ENCODE measurements around the gene EXOC3. TPM values are rescaled to one million over a fixed set of nuclear protein-coding genes. Genes with fewer than 3 reads are reported as not detected.

EXOC3 gene
- total RNA-seq (2022): 63.8 and 69.4 TPM in 2 replicates
- Bru-seq, nascent RNA: percentile 83 among the genes with signal in this experiment
- percentile 82 among the genes with signal in this experiment for BruChase-seq, experiment 1, labeled RNA remaining after a 6-hour chase
- percentile 80 among the genes with signal in this experiment for BruChase-seq, experiment 2, labeled RNA remaining after a 2-hour chase
- long read RNA-seq, transcript EXOC3-209 (13 exons, 2,825 nt): major isoform, 12 of 25 reads
- long read RNA-seq, partial matches to known transcripts: 6 of 25 reads
- long read RNA-seq, other reads (novel, unspliced or antisense): 4 of 25 reads

DNA sequence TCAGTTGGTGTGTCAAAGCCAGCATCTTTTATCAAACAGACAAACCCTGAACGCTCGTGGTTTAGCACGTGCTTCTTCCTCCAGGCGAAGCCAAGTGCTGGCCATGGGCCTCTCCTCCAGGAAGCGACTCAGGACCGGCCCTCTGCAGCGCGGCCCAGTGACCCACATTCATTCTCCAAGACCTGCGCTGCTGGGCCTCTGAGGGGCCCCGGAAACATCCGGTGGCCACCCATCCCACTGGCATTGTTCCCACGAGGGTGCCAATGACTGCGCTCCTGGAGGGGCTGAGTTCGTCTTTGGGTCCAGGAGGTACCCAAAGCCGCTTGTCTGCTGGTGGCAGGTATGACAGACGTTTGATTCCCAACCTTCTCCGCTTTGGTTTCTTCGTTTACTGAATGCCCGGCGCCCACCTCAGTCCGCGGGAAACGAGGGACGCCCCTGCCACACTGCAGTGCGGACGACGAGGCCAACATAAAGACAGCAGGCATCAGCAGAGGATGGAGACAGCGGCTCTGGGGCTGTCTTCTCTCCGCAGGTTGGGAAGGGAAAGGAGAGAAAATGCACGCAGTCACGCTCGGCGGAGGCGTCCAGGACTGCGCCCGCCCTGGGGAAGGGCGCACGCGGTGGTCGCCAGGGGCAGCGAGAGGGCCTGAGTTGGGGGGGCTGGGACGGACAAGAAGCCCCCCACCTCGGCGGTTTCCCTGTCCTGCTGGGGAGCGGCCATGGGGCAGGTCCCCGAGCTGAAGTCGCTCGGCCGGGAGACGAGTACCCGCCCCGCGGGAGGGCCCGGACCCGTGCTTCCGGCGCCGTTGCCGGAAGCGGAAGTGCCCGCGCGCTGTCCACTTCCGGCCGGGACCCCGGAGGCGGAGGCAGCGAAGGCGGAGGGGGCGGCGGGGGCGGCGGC, at the start of gene EXOC3:
TSS of gene EXOC3 (plus strand) at position 842 of the 904 bp plus-strand sequence. CDS start 3,030 bp downstream, outside the sequence.
- Mint-ChIP-seq H3K36me3 (ENCODE audit: insufficient read depth, unreplicated experiment) (peaks cover 51% of the 10 kb centered on the region), H3K4me1 (ENCODE audit: low read depth, unreplicated experiment) (peaks cover 22% of the 10 kb centered on the region), H3K27me3 (ENCODE audit: unreplicated experiment) (no peaks in the 10 kb centered on the region), H3K27ac (ENCODE audit: unreplicated experiment) (peak within 1 kb of the TSS; percentile 77), H3K4me3 (ENCODE audit: low read depth, unreplicated experiment) (peak within 1 kb of the TSS; percentile 94), H3K9me3 (ENCODE audit: low read depth, unreplicated experiment) (no peaks in the 10 kb centered on the region)
- CTCF ChIA-PET: no interaction called here
- TF ChIP-seq, protein P1, sequence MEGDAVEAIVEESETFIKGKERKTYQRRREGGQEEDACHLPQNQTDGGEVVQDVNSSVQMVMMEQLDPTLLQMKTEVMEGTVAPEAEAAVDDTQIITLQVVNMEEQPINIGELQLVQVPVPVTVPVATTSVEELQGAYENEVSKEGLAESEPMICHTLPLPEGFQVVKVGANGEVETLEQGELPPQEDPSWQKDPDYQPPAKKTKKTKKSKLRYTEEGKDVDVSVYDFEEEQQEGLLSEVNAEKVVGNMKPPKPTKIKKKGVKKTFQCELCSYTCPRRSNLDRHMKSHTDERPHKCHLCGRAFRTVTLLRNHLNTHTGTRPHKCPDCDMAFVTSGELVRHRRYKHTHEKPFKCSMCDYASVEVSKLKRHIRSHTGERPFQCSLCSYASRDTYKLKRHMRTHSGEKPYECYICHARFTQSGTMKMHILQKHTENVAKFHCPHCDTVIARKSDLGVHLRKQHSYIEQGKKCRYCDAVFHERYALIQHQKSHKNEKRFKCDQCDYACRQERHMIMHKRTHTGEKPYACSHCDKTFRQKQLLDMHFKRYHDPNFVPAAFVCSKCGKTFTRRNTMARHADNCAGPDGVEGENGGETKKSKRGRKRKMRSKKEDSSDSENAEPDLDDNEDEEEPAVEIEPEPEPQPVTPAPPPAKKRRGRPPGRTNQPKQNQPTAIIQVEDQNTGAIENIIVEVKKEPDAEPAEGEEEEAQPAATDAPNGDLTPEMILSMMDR (IDR thresholded peaks at IDR 0.05; ENCODE audit: unreplicated experiment): no peak
- intact Hi-C loops (cut with micrococcal nuclease; ENCODE audit: unreplicated experiment): loop anchor here (10.0 kb wide), 1 partner anchor 172 kb away; the partner anchor contains the start of gene CEP72
- DNase-seq: peak; percentile 81
- BruUV-seq (replicated peaks): TSS peak; percentile 91

DNA sequence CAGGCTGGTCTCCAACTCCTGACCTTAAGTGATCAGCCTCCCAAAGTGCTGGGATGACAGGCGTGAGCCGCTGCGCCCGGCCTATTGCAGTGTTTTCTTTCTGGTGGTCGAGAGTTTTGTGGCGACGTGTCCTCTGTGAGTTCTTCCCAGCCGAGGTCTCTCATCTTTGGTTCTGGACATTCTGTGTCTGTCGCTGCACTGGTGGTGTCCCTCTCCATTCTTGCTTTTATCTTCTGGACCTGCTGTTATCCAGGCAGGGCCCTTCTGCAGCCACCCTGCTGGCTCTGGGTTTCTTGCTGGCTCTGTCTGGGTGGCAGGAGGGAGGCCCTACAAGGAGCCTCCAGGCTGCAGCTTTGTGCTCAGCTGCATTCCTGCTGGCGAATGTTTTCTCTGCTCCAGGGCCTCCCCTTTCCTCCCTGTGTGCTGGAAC, 49.1 kb upstream of the EXOC3 start:
- TF ChIP-seq, protein P1 (IDR thresholded peaks at IDR 0.05; ENCODE audit: unreplicated experiment): no peak
- BruUV-seq (replicated peaks): no TSS peak
- CTCF ChIA-PET: no interaction called here
- Mint-ChIP-seq H3K4me1 (ENCODE audit: low read depth, unreplicated experiment) (peaks cover 29% of the 10 kb centered on the region), H3K9me3 (ENCODE audit: low read depth, unreplicated experiment) (no peaks in the 10 kb centered on the region), H3K36me3 (ENCODE audit: insufficient read depth, unreplicated experiment) (peaks cover 11% of the 10 kb centered on the region), H3K4me3 (ENCODE audit: low read depth, unreplicated experiment) (no peak overlapping the region), H3K27ac (ENCODE audit: unreplicated experiment) (no peak overlapping the region), H3K27me3 (ENCODE audit: unreplicated experiment) (peaks cover 40% of the 10 kb centered on the region)
- DNase-seq: no peak
- intact Hi-C loops (cut with micrococcal nuclease; ENCODE audit: unreplicated experiment): no loop called here

DNA sequence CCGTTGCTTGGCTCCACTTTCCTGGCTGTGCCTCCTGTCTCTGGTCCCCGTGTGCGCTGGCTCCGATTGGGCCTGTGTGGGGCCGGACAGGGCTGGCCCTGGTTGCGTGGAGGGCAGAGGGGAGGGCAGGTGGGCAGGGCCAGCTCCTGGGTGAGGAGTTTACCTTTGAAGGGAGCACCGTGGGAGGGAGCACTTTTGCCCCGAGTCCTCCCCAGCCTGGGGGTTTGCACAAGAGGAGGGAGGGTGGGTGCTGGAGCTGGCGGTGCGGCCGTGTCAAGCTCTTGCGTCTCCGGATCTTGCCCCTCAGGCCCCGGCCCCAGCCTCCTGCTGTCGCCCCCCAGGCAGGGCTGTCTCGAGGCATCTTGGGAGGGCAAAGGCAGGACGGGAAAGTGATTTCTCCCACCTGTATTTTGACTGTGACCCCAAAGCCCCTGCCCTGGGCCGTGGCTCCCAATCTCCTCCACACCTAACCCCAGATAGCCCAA, 48.3 kb upstream of the EXOC3 start:
- BruUV-seq (replicated peaks): no TSS peak
- H3K27ac Mint-ChIP-seq (ENCODE audit: unreplicated experiment): no peak overlapping the region
- H3K4me3 Mint-ChIP-seq (ENCODE audit: low read depth, unreplicated experiment): no peak overlapping the region
- TF ChIP-seq, protein P1 (IDR thresholded peaks at IDR 0.05; ENCODE audit: unreplicated experiment): no peak
- peaks cover 14% of the 10 kb centered on the region for H3K36me3 Mint-ChIP-seq (ENCODE audit: insufficient read depth, unreplicated experiment)
- H3K27me3 Mint-ChIP-seq (ENCODE audit: unreplicated experiment): peaks cover 33% of the 10 kb centered on the region
- H3K4me1 Mint-ChIP-seq (ENCODE audit: low read depth, unreplicated experiment): peaks cover 34% of the 10 kb centered on the region
- intact Hi-C loops (cut with micrococcal nuclease; ENCODE audit: unreplicated experiment): no loop called here
- DNase-seq: no peak
- no peaks in the 10 kb centered on the region for H3K9me3 Mint-ChIP-seq (ENCODE audit: low read depth, unreplicated experiment)
- CTCF ChIA-PET: no interaction called here

DNA sequence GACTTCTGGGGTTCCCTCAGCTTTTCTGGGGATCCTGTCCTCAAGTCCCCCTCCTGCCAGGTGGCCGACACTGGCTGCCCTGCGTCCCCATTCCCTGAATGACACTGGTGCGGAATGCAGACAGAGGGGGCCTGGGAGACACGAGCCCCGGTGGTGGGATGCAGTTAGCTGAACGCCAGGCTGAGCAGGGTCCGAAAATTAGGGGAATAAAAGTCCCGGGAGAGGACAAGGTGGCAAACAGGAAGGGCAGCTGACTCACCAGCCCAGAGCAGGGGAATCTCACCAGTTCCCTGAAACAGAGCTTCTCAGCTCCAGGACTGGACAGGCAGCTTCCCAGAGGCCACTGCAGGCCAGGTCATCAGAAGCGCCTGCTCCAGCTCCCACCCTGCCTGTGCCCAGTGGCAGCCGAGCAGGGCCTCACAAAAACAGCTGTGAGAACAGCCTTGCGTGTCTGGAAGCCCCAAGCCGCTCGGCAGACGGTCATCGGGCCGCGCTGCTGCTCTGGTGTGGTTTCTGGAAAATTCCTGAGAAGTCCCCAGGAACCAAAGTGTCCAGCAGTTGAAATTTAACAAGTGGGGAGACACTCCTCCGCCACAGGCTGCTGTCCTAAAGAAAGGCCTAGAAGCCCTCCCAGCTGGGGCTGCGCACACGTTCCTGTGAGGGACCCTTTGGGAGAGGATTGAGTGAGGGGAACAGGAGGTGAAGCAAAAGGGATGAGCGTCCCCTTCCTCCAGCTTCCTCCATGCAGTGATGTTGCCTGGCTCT, 47.6 kb upstream of the EXOC3 start:
- Mint-ChIP-seq H3K4me1 (ENCODE audit: low read depth, unreplicated experiment) (peaks cover 35% of the 10 kb centered on the region), H3K9me3 (ENCODE audit: low read depth, unreplicated experiment) (no peaks in the 10 kb centered on the region), H3K27ac (ENCODE audit: unreplicated experiment) (no peak overlapping the region), H3K4me3 (ENCODE audit: low read depth, unreplicated experiment) (no peak overlapping the region), H3K27me3 (ENCODE audit: unreplicated experiment) (peaks cover 27% of the 10 kb centered on the region), H3K36me3 (ENCODE audit: insufficient read depth, unreplicated experiment) (peaks cover 15% of the 10 kb centered on the region)
- no TSS peak for BruUV-seq (replicated peaks)
- intact Hi-C loops (cut with micrococcal nuclease; ENCODE audit: unreplicated experiment): no loop called here
- CTCF ChIA-PET: no interaction called here
- TF ChIP-seq, protein P1 (IDR thresholded peaks at IDR 0.05; ENCODE audit: unreplicated experiment): no peak
- no peak for DNase-seq
